HCT116 (cell line): Measurements from ENCODE around the gene HS3ST2. TPM values are rescaled to one million over a fixed set of nuclear protein-coding genes. Genes with fewer than 3 reads are reported as not detected.

Experiments used
- ATAC-seq: fragments of 200-7000 bp; cut with Tn5 transposase; 2 replicates; pipeline ENCODE4 v1.9.1; 2020; ENCODE audit warnings: mild to moderate bottlenecking, moderate library complexity
- BruUV-seq: library from RNA; stranded (reverse); fragments of 400-500 nt; replicated peaks from 2 replicates; lab custom pipeline; 2021; lab: Mats Ljungman, UMichigan
- CTCF ChIA-PET: fragments of 300-600 bp; sonication (Branson Sonifier 250); formaldehyde crosslinking; loops from one replicate; lab custom pipeline; 2021; ENCODE audit warnings: antibody characterized with exemption; lab: Charles Lee
- POLR2A ChIA-PET: fragments of 300-600, 350-600 bp; sonication (Branson Sonifier 250); formaldehyde crosslinking; loops from one replicate; lab custom pipeline; 2021; ENCODE audit warnings: antibody characterized with exemption; lab: Charles Lee
- RAD21 ChIA-PET, 2 experiments: fragments of 300-600 bp; sonication (Branson Sonifier 250); formaldehyde crosslinking; loops; one replicate each; lab custom pipeline; 2023; ENCODE audit warnings: low total read pairs in 2 of 2; ENCODE audit not compliant: uncharacterized antibody in 2 of 2, unreplicated experiment in 2 of 2, low non-redundant PET in 1 of 2; lab: Charles Lee
- DNase-seq: peaks from one replicate; pipeline ENCODE4 v3.0.0-alpha.2; 2010; ENCODE audit warnings: low read depth, low spot score
- H2AFZ ChIP-seq: fragments of 200-600 bp; shearing (Covaris generic), sonication (generic); 2 replicates; pipeline ENCODE4 v1.6.1; 2017; ENCODE audit warnings: low read depth, mixed run types, mixed read lengths, antibody characterized with exemption, low read length; ENCODE audit not compliant: poor library complexity, severe bottlenecking
- H3K27ac ChIP-seq: 2 replicates; pipeline ENCODE4 v1.5.1; 2012; ENCODE audit warnings: low read depth, low read length
- H3K27me3 ChIP-seq: fragments of 200-600 bp; sonication (generic); 2 replicates; pipeline ENCODE4 v1.6.1; 2016; ENCODE audit warnings: mixed run types, low read length, mixed read lengths; ENCODE audit not compliant: insufficient read depth
- H3K36me3 ChIP-seq, 2 experiments: fragments of 200-500 bp in 1 of 2; fragments of 200-600 bp in 1 of 2; sonication (Bioruptor generic) in 1 of 2; sonication (generic) in 1 of 2; 2 replicates each; pipeline versions ENCODE4 v1.5.1 to v1.6.1; 2014 to 2016; ENCODE audit warnings: low read length in 2 of 2, inconsistent platforms in 1 of 2, mixed read lengths in 1 of 2, mixed run types in 1 of 2; ENCODE audit not compliant: insufficient read depth in 2 of 2, control insufficient read depth in 1 of 2
- H3K4me1 ChIP-seq, 2 experiments: fragments of 200-600 bp in 1 of 2; sonication (generic) in 1 of 2; 2 replicates each; pipeline versions ENCODE4 v1.5.1 to v1.6.1; 2012 to 2017; ENCODE audit warnings: low read length in 2 of 2, inconsistent platforms in 1 of 2, mild to moderate bottlenecking in 1 of 2, mixed read lengths in 1 of 2, mixed run types in 1 of 2, moderate library complexity in 1 of 2; ENCODE audit not compliant: insufficient read depth in 2 of 2, control insufficient read depth in 1 of 2
- H3K4me2 ChIP-seq: fragments of 200-600 bp; sonication (generic); 2 replicates; pipeline ENCODE4 v1.6.1; 2017; ENCODE audit warnings: mixed run types, low read length, mixed read lengths
- H3K4me3 ChIP-seq, 2 experiments: fragments of 200-600 bp in 1 of 2; sonication (generic) in 1 of 2; replicated peaks in 1 of 2; 2 replicates each; pipeline ENCODE4 v1.5.1; 2011 to 2016; ENCODE audit warnings: low read length in 2 of 2, control low read depth in 1 of 2, low read depth in 1 of 2, mild to moderate bottlenecking in 1 of 2, mixed read lengths in 1 of 2, mixed run types in 1 of 2
- H3K79me2 ChIP-seq: fragments of 200-600 bp; sonication (generic); 2 replicates; pipeline ENCODE4 v1.6.1; 2017; ENCODE audit warnings: mild to moderate bottlenecking, mixed run types, low read length, moderate library complexity, mixed read lengths; ENCODE audit not compliant: insufficient read depth
- H3K9ac ChIP-seq: fragments of 200-600 bp; sonication (generic); 2 replicates; pipeline ENCODE4 v1.6.1; 2016; ENCODE audit warnings: low read length, mixed read lengths
- H3K9me2 ChIP-seq: fragments of 200-600 bp; sonication (generic), shearing (Covaris generic); 2 replicates; pipeline ENCODE4 v1.6.1; 2017; ENCODE audit warnings: mixed run types, mild to moderate bottlenecking, moderate library complexity; ENCODE audit not compliant: insufficient read depth
- H3K9me3 ChIP-seq, 2 experiments: fragments of 200-500 bp in 1 of 2; fragments of 200-600 bp in 1 of 2; sonication (Bioruptor generic) in 1 of 2; sonication (generic) in 1 of 2; 2 replicates each; pipeline ENCODE4 v1.6.1; 2014 to 2017; ENCODE audit warnings: low read length in 2 of 2, mixed read lengths in 2 of 2, inconsistent platforms in 1 of 2, low read depth in 1 of 2, mild to moderate bottlenecking in 1 of 2, mixed run types in 1 of 2, moderate library complexity in 1 of 2; ENCODE audit not compliant: control insufficient read depth in 1 of 2, insufficient read depth in 1 of 2
- H4K20me1 ChIP-seq: fragments of 200-600 bp; sonication (generic), shearing (Covaris generic); 2 replicates; pipeline ENCODE4 v1.6.1; 2017; ENCODE audit warnings: mixed run types, mild to moderate bottlenecking, moderate library complexity; ENCODE audit not compliant: insufficient read depth
- CEBPB ChIP-seq: IDR thresholded peaks from 2 replicates; pipeline ENCODE4 v1.6.1; 2012; ENCODE audit warnings: low read depth
- CTCF ChIP-seq, 3 experiments: fragments of 200-600 bp in 1 of 3; sonication (generic) in 1 of 3; IDR thresholded peaks in 2 of 3; conservative IDR thresholded peaks in 1 of 3; 2 replicates each; pipeline ENCODE4 v1.5.1; 2012 to 2017; ENCODE audit warnings: low read depth in 2 of 3, low read length in 2 of 3, antibody characterized with exemption in 1 of 3, borderline replicate concordance in 1 of 3, control low read depth in 1 of 3, mild to moderate bottlenecking in 1 of 3, mixed read lengths in 1 of 3, mixed run types in 1 of 3, moderate library complexity in 1 of 3; ENCODE audit not compliant: insufficient read depth in 1 of 3
- EGR1 ChIP-seq: IDR thresholded peaks from 2 replicates; pipeline ENCODE4 v1.6.1; 2012; ENCODE audit warnings: low read depth
- ELF1 ChIP-seq: IDR thresholded peaks from 2 replicates; pipeline ENCODE4 v1.6.1; 2012; ENCODE audit warnings: low read depth, borderline replicate concordance
- EZH2 ChIP-seq: fragments of 200-600 bp; sonication (generic); IDR thresholded peaks from 2 replicates; pipeline ENCODE4 v1.6.1; 2017; ENCODE audit warnings: antibody characterized with exemption, mixed run types
- FOSL1 ChIP-seq: IDR thresholded peaks from 2 replicates; pipeline ENCODE4 v1.6.1; 2012; ENCODE audit warnings: low read depth
- MAX ChIP-seq: IDR thresholded peaks from 2 replicates; pipeline ENCODE4 v1.6.1; 2012
- POLR2A ChIP-seq: IDR thresholded peaks from 2 replicates; pipeline ENCODE4 v1.7.0; 2011; ENCODE audit warnings: borderline replicate concordance; ENCODE audit not compliant: insufficient read depth, insufficient read length; ENCODE audit errors: extremely low read depth
- POLR2AphosphoS5 ChIP-seq: IDR thresholded peaks from 2 replicates; pipeline ENCODE4 v1.6.1; 2011; ENCODE audit warnings: mild to moderate bottlenecking, low read depth, low read length, moderate library complexity
- RAD21 ChIP-seq: IDR thresholded peaks from 2 replicates; pipeline ENCODE4 v1.6.1; 2012; ENCODE audit warnings: low read depth, mild to moderate bottlenecking
- SP1 ChIP-seq: IDR thresholded peaks from 2 replicates; pipeline ENCODE4 v1.6.1; 2012; ENCODE audit warnings: low read depth
- YY1 ChIP-seq: IDR thresholded peaks from 2 replicates; pipeline ENCODE4 v1.6.1; 2011; ENCODE audit warnings: low read length, low read depth, moderate library complexity, mild to moderate bottlenecking; ENCODE audit not compliant: insufficient replicate concordance; ENCODE audit errors: extremely low read depth
- ZBTB33 ChIP-seq: IDR thresholded peaks from 2 replicates; pipeline ENCODE4 v1.6.1; 2011; ENCODE audit warnings: mild to moderate bottlenecking, low read length, moderate library complexity; ENCODE audit not compliant: insufficient replicate concordance; ENCODE audit errors: extremely low read depth
- ZFX ChIP-seq: fragments of 450-650 bp; IDR thresholded peaks from 2 replicates; pipeline ENCODE4 v1.6.1; 2017
- ZNF274 ChIP-seq: fragments of 200-500 bp; sonication (Bioruptor generic); IDR thresholded peaks from 2 replicates; pipeline ENCODE4 v1.6.1; 2014; ENCODE audit warnings: mild to moderate bottlenecking, low read depth, low read length, inconsistent platforms
- intact Hi-C: fragments of 100-400 bp; cut with micrococcal nuclease; formaldehyde crosslinking; loops from 2 replicates; pipeline ENCODE4 v1.10.0; 2022
- total RNA-seq: library from RNA; stranded (reverse); gene quantifications from one replicate; pipeline ENCODE4 v1.2.1, GENCODE V29; 2021; ENCODE audit not compliant: unreplicated experiment

HS3ST2 gene
- total RNA-seq, 1 experiment from 2014 or later, result not detected

- no peak for TF ChIP-seq ZNF274
- no peak for TF ChIP-seq SP1
- TF ChIP-seq FOSL1, result no peak
- no peak for TF ChIP-seq RAD21
- TF ChIP-seq EZH2, result no peak
- no peak for TF ChIP-seq CEBPB
- no peak for TF ChIP-seq MAX
- no peak for TF ChIP-seq ZBTB33
- no peak for TF ChIP-seq YY1
- no peak for TF ChIP-seq EGR1
- TF ChIP-seq CTCF (IDR thresholded peaks at IDR 0.05 in 2 of 3, conservative IDR thresholded peaks at IDR 0.05 in 1 of 3; ENCODE audit: borderline replicate concordance in 1 of 3, insufficient read depth in 1 of 3, low read depth in 2 of 3, low read length in 2 of 3), result no peak
- TF ChIP-seq POLR2AphosphoS5, result no peak
- no peak for TF ChIP-seq ELF1
- no peak for TF ChIP-seq POLR2A
- no peak for TF ChIP-seq ZFX
- Histone ChIP-seq H4K20me1 (no peaks in the 10 kb centered on the region), H3K4me1 (no peaks in the 10 kb centered on the region), H3K9me2 (no peaks in the 10 kb centered on the region), H3K9ac (no peak overlapping the region), H3K4me2 (no peak overlapping the region), H3K27ac (no peak overlapping the region), H3K27me3 (peaks cover 74% of the 10 kb centered on the region), H3K9me3 (no peaks in the 10 kb centered on the region), H2AFZ (no peak overlapping the region), H3K79me2 (no peaks in the 10 kb centered on the region), H3K4me3 (no peak overlapping the region), H3K36me3 (no peaks in the 10 kb centered on the region)
- CTCF ChIA-PET, result no interaction called here
- no peak for DNase-seq
- intact Hi-C loops, result no loop called here
- no TSS peak for BruUV-seq
- RAD21 ChIA-PET, result no interaction called here
- POLR2A ChIA-PET, result no interaction called here
- no peak for ATAC-seq
These were observed 147.2 kb downstream of the HS3ST2 start for GRCh38 chr16:22961206-22961605.
